Measurements from ENCODE around the gene CUL3.
"Not testable (repeated sequence)": the region's sequence is repeated elsewhere in the genome, so short reads cannot be mapped to it uniquely, and the experiment has no call there.

Gene CUL3

DNA sequence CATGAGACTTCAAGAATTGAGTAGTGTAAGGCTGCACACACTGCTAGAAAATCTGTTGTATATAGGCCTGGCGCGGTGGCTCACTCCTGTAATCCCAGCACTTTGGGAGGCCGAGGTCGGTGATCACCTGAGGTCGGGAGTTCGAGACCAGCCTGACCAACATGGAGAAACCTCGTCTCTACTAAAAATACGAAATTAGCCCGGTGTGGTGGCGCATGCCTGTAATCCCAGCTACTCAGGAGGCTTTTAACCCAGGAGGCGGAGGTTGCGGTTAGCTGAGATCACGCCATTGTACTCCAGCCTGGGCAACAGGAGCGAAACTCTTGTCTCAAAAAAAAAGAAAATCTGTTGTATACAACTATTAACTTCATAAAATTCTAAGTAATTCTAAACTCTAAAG is 2.1 kb downstream of the CUL3 start:
- not testable (repeated sequence) for DNase-seq (ENCODE audit: low read depth in 2 of 3, low spot score in 2 of 3)

DNA sequence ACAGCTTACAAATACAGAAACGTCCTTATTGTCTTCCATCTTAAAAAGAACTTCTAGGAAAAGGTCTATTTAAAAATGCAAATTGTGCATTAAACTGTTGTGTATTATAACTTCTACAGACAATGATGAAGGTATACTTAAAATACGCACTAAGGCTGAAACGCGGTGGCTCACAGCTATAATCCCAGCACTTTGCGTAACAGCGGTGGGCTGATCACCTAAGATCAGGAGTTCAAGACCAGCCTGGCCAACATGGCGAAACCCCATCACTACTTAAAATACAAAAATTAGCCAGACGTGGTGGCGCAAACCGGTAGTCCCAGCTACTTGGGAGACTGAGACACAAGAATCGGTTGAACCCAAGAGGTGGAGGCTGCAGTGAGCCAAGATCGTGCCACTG is 4.9 kb downstream of the CUL3 start:
- DNase-seq (ENCODE audit: low read depth in 2 of 3, low spot score in 2 of 3), result no peak

DNA sequence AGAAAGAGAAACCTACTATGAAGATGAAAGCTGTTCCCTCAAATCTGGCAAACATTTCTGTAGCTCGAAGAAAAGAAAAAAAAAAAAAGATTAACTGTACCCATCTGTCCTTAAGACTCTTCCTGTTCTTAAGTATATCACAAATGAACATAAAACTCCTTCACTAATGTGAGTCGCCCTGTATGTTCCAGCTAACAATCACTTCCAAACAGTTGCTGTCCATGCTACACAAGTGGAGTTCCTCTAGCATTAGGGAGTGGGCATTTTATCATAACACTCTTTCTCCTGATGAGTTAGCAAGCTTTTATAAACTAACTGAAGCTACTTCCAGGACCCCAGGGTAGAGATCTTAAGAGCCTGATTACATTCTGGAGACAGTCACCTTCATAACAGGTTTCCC is 5.8 kb downstream of the CUL3 start:
- DNase-seq (ENCODE audit: low read depth in 2 of 3, low spot score in 2 of 3), result no peak

DNA sequence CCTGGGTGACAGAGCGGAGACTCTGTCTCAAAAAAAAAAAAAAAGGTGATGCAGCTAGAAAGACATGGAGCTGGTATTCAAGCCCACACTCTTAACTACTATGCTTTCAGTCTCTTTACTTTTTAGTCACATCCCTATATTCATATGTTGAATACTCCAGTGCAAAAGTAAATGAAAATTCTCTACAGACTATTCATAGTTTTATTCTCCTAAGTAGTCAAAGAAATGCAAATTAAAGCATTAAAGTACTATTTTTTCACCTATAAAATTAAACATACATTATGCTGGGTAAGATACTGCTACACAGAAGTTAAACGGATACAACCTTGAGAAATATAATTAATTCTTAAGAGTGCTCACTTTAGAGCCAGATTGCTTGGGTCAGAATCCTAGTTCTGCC is 7.6 kb downstream of the CUL3 start:
- no peak for DNase-seq (ENCODE audit: low read depth in 2 of 3, low spot score in 2 of 3)

DNA sequence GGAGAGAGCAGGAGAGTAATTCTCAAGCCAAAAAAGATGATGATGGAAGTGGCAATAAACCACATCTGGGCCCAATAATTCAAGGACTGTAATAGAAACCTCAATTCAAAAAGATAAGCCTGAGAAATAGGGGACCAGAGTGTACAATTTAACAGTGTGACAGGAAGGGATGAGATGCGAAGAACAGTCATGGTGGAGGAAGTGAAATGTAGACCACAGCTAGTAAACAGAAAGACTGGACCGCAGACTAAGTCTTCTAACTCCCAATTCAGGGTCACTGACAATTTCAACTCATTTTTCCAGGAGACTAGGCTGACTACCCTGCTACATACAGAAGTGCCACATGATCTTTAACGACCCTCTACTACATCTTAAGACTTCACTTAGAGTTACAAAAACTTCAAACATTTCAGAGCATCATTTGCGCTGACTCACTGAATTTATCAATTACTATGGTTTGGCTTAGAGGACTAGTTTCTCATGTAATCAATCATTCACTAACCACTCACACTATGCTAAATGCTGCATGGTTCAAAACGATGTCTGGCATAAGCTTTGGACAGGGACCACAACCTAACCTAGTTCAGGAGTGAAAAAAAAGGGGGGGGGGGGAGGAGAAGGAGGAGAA is 9.0 kb downstream of the CUL3 start:
- DNase-seq (ENCODE audit: low read depth in 2 of 3, low spot score in 2 of 3), result no peak

DNA sequence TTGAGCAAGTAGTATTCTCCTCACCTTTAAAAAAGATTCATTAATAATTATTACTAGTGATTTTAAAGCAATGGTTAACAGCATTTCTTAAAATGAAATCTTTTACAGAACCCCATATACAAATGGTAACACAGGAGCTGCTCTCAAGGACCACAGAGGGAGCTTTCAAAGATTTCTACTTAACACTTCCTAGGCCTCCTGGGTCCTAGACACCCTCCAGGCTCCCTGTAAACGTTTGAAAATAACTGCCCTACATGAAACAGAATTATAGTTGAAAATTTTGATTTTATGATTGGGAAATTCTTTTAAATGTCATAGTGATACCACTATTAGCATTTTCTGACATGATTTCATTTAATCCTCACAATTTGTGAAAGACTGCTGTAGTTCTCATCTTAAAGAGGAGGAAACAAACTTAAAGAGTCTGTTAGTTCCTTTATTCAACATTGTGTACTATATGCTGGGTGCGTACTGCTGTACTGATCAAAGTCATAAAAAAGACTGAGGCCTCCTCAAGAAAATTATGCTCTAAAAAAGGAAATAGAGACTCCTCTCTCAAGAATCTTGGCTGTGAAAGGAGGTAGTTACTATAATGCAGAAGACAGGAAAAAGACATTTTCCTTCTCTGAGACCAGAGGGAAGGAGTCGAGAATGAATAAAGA is 10.6 kb downstream of the CUL3 start:
- DNase-seq (ENCODE audit: low read depth in 2 of 3, low spot score in 2 of 3), result no peak

DNA sequence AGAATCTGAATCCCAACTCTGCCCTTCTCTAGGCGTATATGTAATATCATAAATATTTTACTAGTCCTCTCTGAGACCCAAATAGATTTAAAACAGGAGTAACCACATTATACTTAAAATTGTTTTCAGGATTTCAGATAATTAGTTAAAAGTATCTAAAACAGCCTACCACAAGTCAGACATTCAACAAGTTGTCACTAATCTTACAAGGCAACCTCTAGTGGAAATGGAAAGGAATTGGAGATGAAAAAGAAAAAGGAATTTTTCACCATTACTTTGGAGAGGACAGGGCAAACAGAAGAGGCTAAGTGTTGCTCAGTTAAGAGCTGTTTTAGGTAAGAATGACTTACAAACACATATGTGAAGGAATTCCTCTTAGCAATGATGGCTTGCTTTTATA is 11.4 kb downstream of the CUL3 start:
- DNase-seq (ENCODE audit: low read depth in 2 of 3, low spot score in 2 of 3), result no peak

DNA sequence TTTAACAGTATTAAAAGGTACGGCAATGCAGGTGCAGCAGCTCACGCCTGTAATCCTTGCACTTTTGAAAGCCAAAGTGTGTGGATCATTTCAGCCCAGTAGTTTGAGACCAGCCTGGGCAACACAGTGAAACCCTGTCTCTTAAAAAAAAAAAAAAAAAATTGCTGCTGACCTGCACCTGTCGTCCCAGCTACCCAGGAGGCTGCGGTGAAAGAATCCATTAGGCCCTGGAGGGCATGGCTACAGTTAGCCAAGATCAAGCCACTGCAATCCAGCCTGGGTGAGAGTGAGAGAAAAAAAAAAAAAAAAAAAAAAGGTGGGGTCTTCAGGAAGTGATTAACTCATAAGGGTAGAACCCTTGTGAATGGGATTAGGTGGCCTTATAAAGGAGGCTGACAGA is 12.8 kb downstream of the CUL3 start:
- no peak for DNase-seq (ENCODE audit: low read depth in 2 of 3, low spot score in 2 of 3)

DNA sequence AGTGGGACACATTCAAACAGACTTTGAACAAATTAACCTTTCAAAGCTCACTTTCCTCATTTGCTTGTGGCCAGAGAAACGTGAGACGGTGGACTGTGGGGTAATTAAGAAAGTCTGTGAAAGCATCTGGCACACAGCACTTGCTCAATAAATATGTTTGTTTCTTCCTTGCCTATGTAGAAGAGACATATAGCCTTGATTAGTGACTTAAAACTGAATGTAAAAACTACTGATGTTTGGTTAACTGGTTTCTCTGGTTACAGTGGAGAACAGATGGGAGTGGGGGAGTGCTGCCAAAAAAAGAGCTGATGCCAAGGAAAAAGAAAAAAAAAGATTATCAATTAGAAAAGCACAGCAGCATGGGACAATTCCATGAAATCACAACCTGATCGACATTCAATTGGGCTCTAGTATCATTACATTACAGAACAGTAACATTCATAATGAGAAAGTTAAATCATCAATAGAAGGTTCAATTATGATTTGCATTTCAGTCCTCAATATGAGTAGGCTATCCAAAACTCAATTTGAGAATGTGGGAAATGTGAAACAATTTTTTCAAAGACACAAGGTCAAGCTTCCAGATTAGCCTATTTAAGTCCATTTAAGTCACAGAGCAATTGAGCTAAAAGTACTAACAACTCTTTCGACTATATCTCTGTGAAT is 14.7 kb downstream of the CUL3 start:
- DNase-seq (ENCODE audit: low read depth in 2 of 3, low spot score in 2 of 3), result no peak

DNA sequence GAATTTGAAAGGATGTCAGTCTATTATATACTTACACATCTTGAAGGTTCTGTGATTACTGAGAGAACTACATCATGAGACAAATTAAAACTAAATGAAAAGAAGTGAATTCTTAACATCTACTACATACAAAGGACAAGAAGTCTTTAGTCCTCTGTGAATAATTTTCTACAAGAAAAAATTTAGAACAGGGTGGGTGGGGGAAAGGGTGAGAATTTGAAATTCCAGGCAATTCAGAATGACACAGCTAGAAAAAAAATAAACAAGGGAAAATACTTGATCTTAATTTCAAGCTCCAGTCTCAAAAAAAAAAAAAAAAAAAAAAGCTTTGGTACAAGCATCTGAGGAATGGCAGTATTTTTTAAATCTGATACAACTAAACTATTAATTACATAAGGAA is 15.5 kb downstream of the CUL3 start:
- no peak for DNase-seq (ENCODE audit: low read depth in 2 of 3, low spot score in 2 of 3)

DNA sequence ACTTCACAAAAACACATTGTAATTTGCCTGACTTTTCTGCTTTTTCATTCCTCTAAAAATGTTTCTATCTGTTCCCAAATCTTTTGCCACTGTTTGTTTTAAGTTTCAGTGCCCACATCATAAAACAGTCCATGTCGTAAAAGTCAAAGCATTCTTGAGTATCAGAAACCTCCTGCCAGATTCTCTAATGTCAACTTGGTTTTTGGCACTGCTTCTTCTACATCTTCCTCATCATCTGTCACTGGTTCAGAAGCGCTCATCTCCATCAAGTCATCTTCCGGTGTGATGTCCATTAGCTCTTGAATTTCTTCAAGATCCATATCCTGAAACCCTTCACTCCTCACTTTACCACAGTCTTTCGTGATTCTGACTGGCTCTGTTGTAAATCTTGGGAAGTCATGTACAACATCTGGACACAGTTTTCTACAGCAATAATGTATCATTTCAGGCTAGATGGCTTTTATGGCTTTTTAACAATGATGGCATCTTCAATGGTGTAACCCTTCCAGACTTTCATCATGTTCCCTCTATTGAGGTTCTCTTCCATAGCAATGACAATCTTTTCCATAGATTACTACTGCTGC is 19.6 kb downstream of the CUL3 start:
- DNase-seq (ENCODE audit: low read depth in 2 of 3, low spot score in 2 of 3), result no peak

DNA sequence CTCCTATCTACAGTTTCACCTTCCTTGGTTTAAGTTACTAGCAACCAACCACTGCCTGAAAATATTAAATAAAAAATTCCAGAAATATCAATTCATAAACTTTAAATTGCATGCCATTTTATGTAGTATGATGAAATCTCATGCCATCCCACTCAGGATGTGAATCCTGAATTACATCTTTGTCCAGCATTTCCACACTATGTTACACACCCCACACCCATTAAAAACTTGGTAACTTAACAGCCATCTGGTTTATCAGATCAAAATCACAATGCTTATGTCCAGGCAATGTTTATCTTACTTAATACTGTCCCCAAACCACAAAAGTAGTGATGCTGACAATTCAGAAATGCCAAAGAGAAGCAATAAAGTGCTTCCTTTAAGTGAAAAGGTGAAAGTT is 21.6 kb downstream of the CUL3 start:
- DNase-seq (ENCODE audit: low read depth in 2 of 3, low spot score in 2 of 3), result no peak

DNA sequence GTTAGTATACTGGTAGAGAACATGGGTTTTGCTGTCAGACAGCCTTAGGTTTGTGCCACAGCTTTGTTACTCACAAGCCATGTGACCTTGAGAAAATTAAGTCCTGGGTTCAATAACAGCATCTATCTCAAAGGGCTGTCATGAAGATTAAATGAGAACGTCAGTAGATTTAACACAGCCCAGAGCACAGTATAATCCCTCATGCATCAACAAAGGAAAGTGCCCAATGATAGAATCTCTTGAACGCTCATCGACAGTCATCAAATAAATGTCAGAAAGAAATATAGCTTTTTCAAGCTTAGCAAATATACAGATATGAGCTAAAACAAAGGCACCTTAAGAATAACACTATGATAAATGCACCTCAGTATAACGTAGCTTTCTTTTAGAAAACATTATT is 22.3 kb downstream of the CUL3 start:
- no peak for DNase-seq (ENCODE audit: low read depth in 2 of 3, low spot score in 2 of 3)

DNA sequence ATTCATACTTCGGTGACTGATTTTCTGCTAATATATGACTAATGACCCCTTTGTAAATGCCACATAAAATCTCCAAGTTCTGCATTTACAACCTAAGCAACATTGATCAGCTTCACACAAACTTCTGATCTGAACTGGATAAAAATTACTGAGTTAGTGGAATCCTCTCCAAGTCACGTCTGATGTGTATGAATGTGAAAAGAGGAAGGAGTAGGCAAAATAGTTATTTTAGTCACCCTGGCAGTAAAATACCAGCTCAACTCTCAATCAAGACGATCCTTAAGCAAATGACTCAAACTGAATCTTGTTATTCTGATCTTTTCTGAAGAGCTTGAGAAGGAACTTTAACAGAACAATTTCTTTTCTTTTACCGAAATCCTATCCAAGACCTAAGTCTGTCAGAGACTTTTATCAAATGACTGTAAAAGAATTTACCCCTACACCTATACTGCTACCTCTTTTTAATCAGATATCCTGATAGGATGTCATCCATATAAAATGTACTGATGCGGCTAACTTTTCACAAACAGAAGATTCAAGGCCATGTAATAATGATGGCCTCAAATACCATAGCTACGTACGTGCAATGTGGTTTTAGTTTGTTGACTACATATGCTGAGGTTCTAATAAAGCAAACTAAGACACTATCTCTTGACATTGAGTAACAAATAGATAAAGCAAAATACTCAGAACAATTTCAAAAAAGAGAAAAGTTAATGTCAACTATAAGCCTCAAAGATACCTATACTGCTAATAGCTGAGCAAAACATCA is 23.7 kb downstream of the CUL3 start:
- DNase-seq (ENCODE audit: low read depth in 2 of 3, low spot score in 2 of 3), result no peak

DNA sequence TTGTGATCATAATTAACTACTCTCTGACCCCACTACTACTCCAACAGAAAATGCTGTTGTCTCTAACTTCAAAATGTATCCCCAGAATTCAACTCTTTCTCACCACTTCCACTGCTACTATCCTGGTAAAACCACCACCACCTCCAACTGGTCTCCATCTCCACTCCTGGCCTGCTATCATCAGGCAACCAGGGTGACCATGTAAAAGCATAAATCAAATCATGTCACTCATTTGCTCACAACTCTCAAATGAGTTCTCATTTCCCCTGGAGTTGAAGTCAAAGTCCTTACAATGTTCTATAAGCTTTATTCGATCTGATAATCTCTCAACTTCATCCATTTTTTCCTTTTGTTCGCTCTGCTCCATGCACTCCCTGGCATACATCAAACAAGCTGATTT is 24.6 kb downstream of the CUL3 start:
- DNase-seq (ENCODE audit: low read depth in 2 of 3, low spot score in 2 of 3), result no peak

DNA sequence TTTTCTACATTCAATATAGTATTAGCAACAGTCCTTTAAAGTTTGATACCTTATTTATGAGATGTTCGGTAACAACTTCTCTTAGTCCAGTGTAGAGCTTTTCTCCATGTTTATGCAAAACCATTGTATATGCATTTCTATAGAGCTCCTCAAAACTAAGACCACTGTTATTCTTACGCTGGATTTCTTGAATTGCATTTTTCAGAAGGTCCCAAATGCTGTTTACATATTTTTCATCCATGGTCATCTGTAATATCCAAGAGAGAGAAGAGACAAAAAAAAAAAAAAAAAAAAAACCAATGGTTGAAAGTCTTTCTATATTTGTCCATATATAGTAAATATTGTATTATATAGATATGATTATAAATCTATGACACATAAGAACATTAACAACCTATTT is 27.6 kb downstream of the CUL3 start:
- no peak for DNase-seq (ENCODE audit: low read depth in 2 of 3, low spot score in 2 of 3)

DNA sequence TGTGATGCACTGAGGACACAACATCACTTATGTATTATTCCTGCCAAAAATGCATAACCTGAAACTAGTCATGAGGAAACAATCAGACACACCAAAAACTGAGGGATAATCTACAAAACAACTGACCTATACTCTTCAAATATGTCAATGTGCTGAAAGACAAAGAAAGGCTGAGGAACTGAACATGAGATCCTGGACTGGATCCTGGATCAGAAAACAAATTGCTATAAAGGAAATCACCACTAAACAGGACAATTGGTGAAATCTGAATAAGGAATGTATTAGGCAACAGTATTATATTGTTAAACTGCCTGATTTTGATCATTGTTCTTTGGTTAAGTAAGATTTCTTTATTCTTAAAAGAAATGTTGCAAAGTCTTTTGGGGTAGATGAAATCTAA is 28.8 kb downstream of the CUL3 start:
- DNase-seq (ENCODE audit: low read depth in 2 of 3, low spot score in 2 of 3), result no peak

DNA sequence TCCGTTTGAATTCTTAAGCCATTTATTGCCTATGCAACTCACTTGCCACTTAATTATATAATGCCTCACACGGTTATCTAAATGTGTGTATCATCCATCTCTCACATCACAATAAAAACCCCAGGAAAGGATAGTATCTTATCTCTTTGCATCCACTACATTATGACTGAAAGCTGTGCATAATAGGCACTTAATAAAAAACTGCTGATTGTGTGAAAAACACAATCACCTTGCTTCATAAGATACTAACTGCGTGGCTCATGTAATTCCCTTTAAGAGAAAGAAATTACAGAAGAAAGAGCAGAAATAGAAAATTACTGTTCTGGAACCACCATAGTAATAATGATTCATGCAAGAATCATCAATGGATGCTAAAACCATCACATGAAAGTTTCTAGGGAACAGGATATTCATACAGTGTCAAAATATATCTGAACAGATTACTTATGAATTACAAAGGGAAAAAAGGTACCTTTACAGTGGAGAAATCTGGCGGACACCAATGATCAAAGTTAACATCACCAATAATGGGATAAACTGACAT is 29.3 kb downstream of the CUL3 start:
- no peak for DNase-seq (ENCODE audit: low read depth in 2 of 3, low spot score in 2 of 3)

DNA sequence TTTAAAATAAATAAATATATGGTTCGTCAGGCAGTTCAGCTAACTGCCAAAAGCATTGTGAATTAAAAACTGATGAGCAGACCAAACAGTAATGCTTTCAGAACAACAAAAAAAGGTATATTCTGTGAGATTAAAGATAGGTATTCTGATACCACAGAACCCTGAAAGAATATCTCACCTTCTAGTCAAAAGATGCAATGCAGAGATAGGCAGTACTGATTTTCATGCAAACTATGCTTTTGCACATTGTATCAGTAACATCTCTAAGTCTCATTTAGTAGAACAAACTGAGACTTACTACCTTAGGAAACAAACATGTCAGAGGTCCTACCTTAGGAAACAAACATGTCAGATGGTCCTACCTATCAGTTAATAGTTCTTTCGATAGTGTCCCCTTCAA is 32.4 kb downstream of the CUL3 start:
- no peak for DNase-seq (ENCODE audit: low read depth in 2 of 3, low spot score in 2 of 3)

DNA sequence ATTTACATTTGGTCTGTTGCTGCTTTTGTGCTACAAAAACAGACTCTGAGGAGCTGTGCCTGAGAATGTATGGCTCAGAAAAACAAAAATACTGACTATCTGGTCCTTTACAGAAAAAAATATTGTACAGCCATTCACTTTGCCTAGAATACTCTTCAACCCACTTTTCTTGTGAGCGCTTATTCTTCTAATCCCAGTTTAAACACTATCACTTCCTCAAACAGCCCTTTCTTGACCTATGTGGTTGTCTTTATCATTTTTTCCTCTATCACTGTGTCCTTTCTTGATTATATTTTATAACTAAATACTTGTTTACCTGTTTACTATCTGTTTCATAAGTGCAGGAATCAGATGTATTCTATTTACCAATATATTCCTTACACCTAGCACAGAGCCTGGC is 33.5 kb downstream of the CUL3 start:
- no peak for DNase-seq (ENCODE audit: low read depth in 2 of 3, low spot score in 2 of 3)

DNA sequence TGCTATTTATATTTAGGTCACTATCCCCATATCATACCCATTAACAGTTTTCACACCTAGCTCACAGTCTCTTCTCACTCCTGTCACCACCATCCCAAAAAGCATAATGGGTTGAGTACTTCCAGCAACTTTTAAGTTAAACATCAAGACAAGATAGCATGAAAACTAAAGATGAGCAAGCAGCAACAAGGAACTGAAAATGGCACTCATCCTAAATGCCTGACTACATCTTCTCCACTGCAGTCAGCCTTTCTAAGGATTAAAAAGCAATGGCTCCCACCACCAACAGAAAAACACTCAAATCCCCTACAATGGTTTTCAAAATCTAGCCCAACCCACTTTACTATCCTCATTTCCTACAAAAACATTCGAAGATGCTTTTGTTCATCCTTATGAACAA is 38.2 kb downstream of the CUL3 start:
- DNase-seq (ENCODE audit: low read depth in 2 of 3, low spot score in 2 of 3), result no peak

Data from activated CD8-positive, alpha-beta memory T cell treated with anti-CD3 and anti-CD28 coated beads for 48 hours (primary cell).